Naive thymus-derived CD4-positive, alpha-beta T cell (primary cell): Measurements from ENCODE around the gene RGS10. TPM values are rescaled to one million over a fixed set of nuclear protein-coding genes. Genes with fewer than 3 reads are reported as not detected.

Source experiments
- ATAC-seq: fragments of 150-1000 bp; cut with Tn5 transposase; 2 replicates; pipeline ENCODE4 v1.10.0; 2021; ENCODE audit warnings: mild to moderate bottlenecking, moderate library complexity
- CTCF ChIA-PET: fragments of 350-600 bp; sonication (Branson Sonifier 250); formaldehyde crosslinking; loops from one replicate; lab custom pipeline; 2021; ENCODE audit warnings: antibody characterized with exemption; lab: Charles Lee
- POLR2A ChIA-PET: fragments of 350-600 bp; sonication (Branson Sonifier 250); formaldehyde crosslinking; loops from one replicate; lab custom pipeline; 2021; ENCODE audit warnings: antibody characterized with exemption, inconsistent platforms; lab: Charles Lee
- DNase-seq, 9 donors: peaks; one replicate each; pipeline versions ENCODE4 v3.0.0 to v3.0.0-alpha.2; 2020 to 2022; ENCODE audit warnings: mixed read lengths in 1 of 9
- H3K27ac ChIP-seq: one replicate; pipeline ENCODE4 v1.7.0; 2013; ENCODE audit warnings: mild to moderate bottlenecking, low read depth, low read length, moderate library complexity
- H3K27me3 ChIP-seq, 2 donors: one replicate each; pipeline ENCODE4 v1.7.0; 2013; ENCODE audit warnings: low read length in 2 of 2, mild to moderate bottlenecking in 2 of 2, moderate library complexity in 2 of 2; ENCODE audit not compliant: control insufficient read depth in 2 of 2, insufficient read depth in 2 of 2
- H3K36me3 ChIP-seq, 3 experiments: 1 replicate in 2 of 3; 2 replicates in 1 of 3; pipeline ENCODE4 v1.7.0; 2013; ENCODE audit warnings: low read length in 3 of 3, mild to moderate bottlenecking in 3 of 3, moderate library complexity in 1 of 3; ENCODE audit not compliant: insufficient read depth in 3 of 3, control insufficient read depth in 2 of 3
- H3K4me1 ChIP-seq, 2 donors: one replicate each; pipeline ENCODE4 v1.7.0; 2013; ENCODE audit warnings: low read length in 2 of 2, mild to moderate bottlenecking in 2 of 2, moderate library complexity in 1 of 2; ENCODE audit not compliant: control insufficient read depth in 2 of 2, insufficient read depth in 2 of 2
- H3K4me3 ChIP-seq: 2 replicates; pipeline ENCODE4 v1.7.0; 2013; ENCODE audit warnings: mild to moderate bottlenecking, low read length
- H3K9me3 ChIP-seq, 3 experiments: 1 replicate in 2 of 3; 2 replicates in 1 of 3; pipeline ENCODE4 v1.7.0; 2013; ENCODE audit warnings: low read length in 3 of 3; ENCODE audit not compliant: control insufficient read depth in 2 of 3
- H3K27ac Mint-ChIP-seq, 9 donors: one replicate each; pipeline ENCODE4 v1.8.0; 2020 to 2022; ENCODE audit warnings: mixed read lengths in 9 of 9, mild to moderate bottlenecking in 8 of 9, moderate library complexity in 5 of 9, inconsistent platforms in 2 of 9
- H3K27me3 Mint-ChIP-seq, 5 donors: one replicate each; pipeline ENCODE4 v1.8.0; 2021 to 2022; ENCODE audit warnings: mixed read lengths in 5 of 5, mild to moderate bottlenecking in 1 of 5
- H3K36me3 Mint-ChIP-seq, 5 donors: one replicate each; pipeline ENCODE4 v1.8.0; 2020 to 2022; ENCODE audit warnings: mixed read lengths in 5 of 5, mild to moderate bottlenecking in 3 of 5, inconsistent platforms in 1 of 5
- H3K4me1 Mint-ChIP-seq, 7 donors: one replicate each; pipeline ENCODE4 v1.8.0; 2020 to 2022; ENCODE audit warnings: mixed read lengths in 7 of 7, mild to moderate bottlenecking in 3 of 7, inconsistent platforms in 1 of 7
- H3K4me3 Mint-ChIP-seq, 10 donors: one replicate each; pipeline ENCODE4 v1.8.0; 2020 to 2022; ENCODE audit warnings: mild to moderate bottlenecking in 10 of 10, mixed read lengths in 10 of 10, moderate library complexity in 6 of 10, inconsistent platforms in 2 of 10
- H3K9me3 Mint-ChIP-seq, 11 donors: one replicate each; pipeline ENCODE4 v1.8.0; 2020 to 2022; ENCODE audit warnings: mixed read lengths in 11 of 11, mild to moderate bottlenecking in 4 of 11, inconsistent platforms in 1 of 11, moderate library complexity in 1 of 11
- intact Hi-C, 2 donors: fragments of 100-400 bp; cut with micrococcal nuclease; formaldehyde crosslinking; loops; one replicate each; pipeline ENCODE4 v1.15.1; 2023
- polyA plus RNA-seq, 2 donors: library from polyadenylated mRNA; unstranded; fragments of 300-500 nt; fragmentation: Illumina TruSeq; gene quantifications; one replicate each; pipeline ENCODE4 v1.2.3, GENCODE V29; 2021
- total RNA-seq, 6 experiments: library from RNA in 5 of 6; stranded (reverse) in 5 of 6; gene quantifications; 1 replicate in 5 of 6; 2 replicates in 1 of 6; pipeline ENCODE4 v1.2.3 and lab custom pipeline; 2021 to 2026

The RGS10 gene
- total and polyA plus RNA-seq, 7 experiments from 2014 or later = 89.5 to 462 (median 188) TPM

GRCh38 chr10:119491966-119492757 lies 50.4 kb downstream of the RGS10 start:
- peaks cover 0 to 18% (median 4%) of the 10 kb centered on the region in 5 donors for H3K36me3 Mint-ChIP-seq
- peak overlapping the region in 1 of 10 donors; percentile 25 for H3K4me3 Mint-ChIP-seq
- peak overlapping the region; percentile 17 for H3K27ac ChIP-seq
- peaks cover 0 to 2% (median 0%) of the 10 kb centered on the region in 11 donors for H3K9me3 Mint-ChIP-seq
- ChIA-PET POLR2A (interaction anchor here (0.6 to 3.4 kb wide), 5 partner anchors 11 to 46 kb away, joined by 3 to 21 read pairs (median 4); no protein-coding TSS in a partner anchor), CTCF (interaction anchor here (0.9 kb wide), 2 partner anchors 20 to 44 kb away, joined by 3 read pairs; no protein-coding TSS in a partner anchor)
- H3K9me3 ChIP-seq = no peaks in the 10 kb centered on the region
- no peaks in the 10 kb centered on the region for H3K27me3 Mint-ChIP-seq
- no peak for ATAC-seq
- peaks cover 25 to 83% (median 71%) of the 10 kb centered on the region in 7 donors for H3K4me1 Mint-ChIP-seq
- H3K4me1 ChIP-seq = peaks cover 24 to 50% of the 10 kb centered on the region in 2 donors
- no peak for DNase-seq
- H3K4me3 ChIP-seq = no peak overlapping the region
- intact Hi-C loops = no loop called here
- peak overlapping the region; percentile 62 to 99 (median 86) for H3K27ac Mint-ChIP-seq
- no peaks in the 10 kb centered on the region for H3K36me3 ChIP-seq
- no peaks in the 10 kb centered on the region for H3K27me3 ChIP-seq

- Mint-ChIP-seq H3K4me3 (peak overlapping the region; percentile 53 to 92 (median 84)), H3K9me3 (peaks cover 0 to 2% (median 0%) of the 10 kb centered on the region in 11 donors), H3K27me3 (no peaks in the 10 kb centered on the region), H3K36me3 (peaks cover 0 to 10% (median 0%) of the 10 kb centered on the region in 5 donors), H3K4me1 (peaks cover 19 to 66% (median 59%) of the 10 kb centered on the region in 7 donors), H3K27ac (peak overlapping the region; percentile 80 to 98 (median 92))
- Histone ChIP-seq H3K36me3 (no peaks in the 10 kb centered on the region), H3K9me3 (no peaks in the 10 kb centered on the region), H3K27me3 (no peaks in the 10 kb centered on the region), H3K27ac (peak overlapping the region; percentile 83), H3K4me1 (peaks cover 24 to 36% of the 10 kb centered on the region in 2 donors), H3K4me3 (peak overlapping the region; percentile 55)
- no peak for ATAC-seq
- no peak for DNase-seq
- ChIA-PET POLR2A (interaction anchor here (0.7 to 3.6 kb wide), 13 partner anchors 11 to 291 kb away, joined by 3 to 19 read pairs (median 5); partner anchors contain the start of gene RGS10), CTCF (interaction anchor here (0.6 to 1.8 kb wide), 18 partner anchors 9 to 290 kb away, joined by 3 to 9 read pairs (median 4); partner anchors contain the start of genes GRK5 and RGS10)
- intact Hi-C loops = loop anchor here (1.0 to 2.0 kb wide), 9 partner anchors 11 to 291 kb away; no protein-coding TSS in a partner anchor
Observed at GRCh38 chr10:119489991-119490326, 52.6 kb downstream of the RGS10 start.

- POLR2A ChIA-PET = interaction anchor here (0.6 to 3.6 kb wide), 10 partner anchors 11 to 281 kb away, joined by 3 to 19 read pairs (median 5); partner anchors contain the start of genes GRK5 and RGS10
- no peaks in the 10 kb centered on the region for H3K36me3 ChIP-seq
- H3K27me3 ChIP-seq = no peaks in the 10 kb centered on the region
- DNase-seq (no peak), ATAC-seq (no peak)
- CTCF ChIA-PET = interaction anchor here (0.6 to 2.5 kb wide), 7 partner anchors 12 to 289 kb away, joined by 3 to 14 read pairs (median 5); partner anchors contain the start of gene RGS10
- Mint-ChIP-seq H3K4me3 (peak overlapping the region in 9 of 10 donors; percentile 28 to 85 (median 50)), H3K27me3 (no peaks in the 10 kb centered on the region), H3K9me3 (peaks cover 0 to under 1% (median 0%) of the 10 kb centered on the region in 11 donors), H3K36me3 (peaks cover 0 to 7% (median 0%) of the 10 kb centered on the region in 5 donors), H3K4me1 (peaks cover 9 to 53% (median 46%) of the 10 kb centered on the region in 7 donors), H3K27ac (peak overlapping the region; percentile 80 to 98 (median 92))
- H3K4me3 ChIP-seq = no peak overlapping the region
- no peaks in the 10 kb centered on the region for H3K9me3 ChIP-seq
- H3K27ac ChIP-seq = peak overlapping the region; percentile 83
- H3K4me1 ChIP-seq = peaks cover 13 to 27% of the 10 kb centered on the region in 2 donors
- intact Hi-C loops = loop anchor here (1.0 to 2.0 kb wide), 9 partner anchors 9 to 290 kb away; no protein-coding TSS in a partner anchor
Observed at GRCh38 chr10:119488675-119489074, 53.8 kb downstream of the RGS10 start.

GRCh38 chr10:119483839-119484238 lies 58.7 kb downstream of the RGS10 start:
- no peaks in the 10 kb centered on the region for H3K9me3 Mint-ChIP-seq
- POLR2A ChIA-PET = interaction anchor here (0.7 to 1.0 kb wide), 2 partner anchors 103 to 277 kb away, joined by 3 read pairs; partner anchors contain the start of gene GRK5

GRCh38 chr10:119483001-119483400 lies 59.5 kb downstream of the RGS10 start:
- H3K27me3 ChIP-seq = no peaks in the 10 kb centered on the region
- DNase-seq = no peak
- H3K4me3 ChIP-seq = no peak overlapping the region
- POLR2A ChIA-PET = interaction anchor here (1.0 kb wide), 1 partner anchor 276 kb away, joined by 3 read pairs; the partner anchor contains the start of gene GRK5
- Mint-ChIP-seq H3K4me3 (no peak overlapping the region), H3K4me1 (peaks cover 16 to 32% (median 28%) of the 10 kb centered on the region in 7 donors), H3K9me3 (no peaks in the 10 kb centered on the region), H3K27ac (peak overlapping the region in 2 of 9 donors; percentile 17 to 39), H3K27me3 (peaks cover 0 to 2% (median 0%) of the 10 kb centered on the region in 5 donors), H3K36me3 (peaks cover 0 to 5% (median 0%) of the 10 kb centered on the region in 5 donors)
- H3K9me3 ChIP-seq = no peaks in the 10 kb centered on the region
- ATAC-seq = no peak
- H3K27ac ChIP-seq = no peak overlapping the region
- intact Hi-C loops = no loop called here
- CTCF ChIA-PET = no interaction called here
- no peaks in the 10 kb centered on the region for H3K36me3 ChIP-seq
- H3K4me1 ChIP-seq = peaks cover 11 to 15% of the 10 kb centered on the region in 2 donors

More at GRCh38 chr10:119483839-119484238, 58.7 kb downstream of the RGS10 start:
- DNase-seq (no peak), ATAC-seq (no peak)
- CTCF ChIA-PET = no interaction called here
- H3K4me3 Mint-ChIP-seq = no peak overlapping the region
- Histone ChIP-seq H3K36me3 (no peaks in the 10 kb centered on the region), H3K9me3 (no peaks in the 10 kb centered on the region), H3K4me1 (peaks cover 2 to 7% of the 10 kb centered on the region in 2 donors), H3K27me3 (no peaks in the 10 kb centered on the region), H3K4me3 (no peak overlapping the region), H3K27ac (no peak overlapping the region)
- H3K27ac Mint-ChIP-seq = no peak overlapping the region
- H3K27me3 Mint-ChIP-seq = peaks cover 0 to 2% (median 0%) of the 10 kb centered on the region in 5 donors
- intact Hi-C loops = no loop called here
- H3K36me3 Mint-ChIP-seq = peaks cover 0 to 7% (median 0%) of the 10 kb centered on the region in 5 donors
- peaks cover 8 to 28% (median 24%) of the 10 kb centered on the region in 7 donors for H3K4me1 Mint-ChIP-seq

- DNase-seq = no peak
- intact Hi-C loops = no loop called here
- no peaks in the 10 kb centered on the region for H3K27me3 ChIP-seq
- no peaks in the 10 kb centered on the region for H3K36me3 ChIP-seq
- Mint-ChIP-seq H3K4me3 (no peak overlapping the region), H3K27ac (peak overlapping the region in 1 of 9 donors; percentile 18), H3K36me3 (peaks cover 0 to 4% (median 0%) of the 10 kb centered on the region in 5 donors), H3K4me1 (peaks cover 22 to 33% (median 28%) of the 10 kb centered on the region in 7 donors), H3K9me3 (no peaks in the 10 kb centered on the region), H3K27me3 (peaks cover 0 to 2% (median 0%) of the 10 kb centered on the region in 5 donors)
- H3K9me3 ChIP-seq = no peaks in the 10 kb centered on the region
- H3K4me3 ChIP-seq = no peak overlapping the region
- no peak for ATAC-seq
- POLR2A ChIA-PET = interaction anchor here (0.7 kb wide), 1 partner anchor 12 kb away, joined by 3 read pairs; no protein-coding TSS in a partner anchor
- CTCF ChIA-PET = no interaction called here
- H3K27ac ChIP-seq = no peak overlapping the region
- H3K4me1 ChIP-seq = peaks cover 20 to 26% of the 10 kb centered on the region in 2 donors
Observed at GRCh38 chr10:119481781-119482426, 60.6 kb downstream of the RGS10 start.
